Loucy (cell line): ENCODE data around the gene LYPD6.

ENCODE experiments used
- CTCF ChIP-seq: fragments of 200-600 bp; sonication (generic); conservative IDR thresholded peaks from 2 replicates; pipeline ENCODE4 v1.5.1; 2014; ENCODE audit warnings: mild to moderate bottlenecking, antibody characterized with exemption, low read length
- EZH2phosphoT487 ChIP-seq: fragments of 200-600 bp; IDR thresholded peaks from 2 replicates; pipeline ENCODE4 v1.6.1; 2018; ENCODE audit warnings: antibody characterized with exemption, mild to moderate bottlenecking, moderate library complexity, borderline replicate concordance

DNA sequence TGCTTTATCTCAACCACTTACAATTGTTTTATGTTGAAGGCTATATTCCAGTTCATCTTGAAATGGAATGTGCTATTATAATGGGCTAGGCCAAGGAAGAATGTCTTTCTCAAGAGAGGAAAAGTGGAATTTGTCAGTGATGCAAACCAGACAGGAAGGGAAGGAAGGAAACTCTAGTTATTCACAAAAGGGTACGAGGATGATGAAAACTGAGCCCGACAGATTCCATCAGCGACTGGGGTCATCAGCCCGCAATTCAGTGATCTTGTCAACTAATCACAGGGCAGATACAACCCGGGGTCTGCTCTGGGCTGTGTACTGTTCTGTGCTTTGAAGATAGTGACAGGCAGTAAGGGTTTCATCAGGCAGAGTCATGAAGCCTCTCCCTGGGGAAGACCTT lies 23.4 kb upstream of the LYPD6 start:
- TF ChIP-seq CTCF (no peak), EZH2phosphoT487 (no peak)
